ENCODE measurements around the gene GADD45B. TPM values are rescaled to one million over a fixed set of nuclear protein-coding genes. Genes with fewer than 3 reads are reported as not detected.
A peak's percentile ranks its signal among the peaks of the same experiment; 100 is the strongest.

Gene GADD45B
- total and polyA plus RNA-seq, 2 of the 4 experiments (the other 2 are of a cell fraction), result 30.1 to 106 TPM

DNA sequence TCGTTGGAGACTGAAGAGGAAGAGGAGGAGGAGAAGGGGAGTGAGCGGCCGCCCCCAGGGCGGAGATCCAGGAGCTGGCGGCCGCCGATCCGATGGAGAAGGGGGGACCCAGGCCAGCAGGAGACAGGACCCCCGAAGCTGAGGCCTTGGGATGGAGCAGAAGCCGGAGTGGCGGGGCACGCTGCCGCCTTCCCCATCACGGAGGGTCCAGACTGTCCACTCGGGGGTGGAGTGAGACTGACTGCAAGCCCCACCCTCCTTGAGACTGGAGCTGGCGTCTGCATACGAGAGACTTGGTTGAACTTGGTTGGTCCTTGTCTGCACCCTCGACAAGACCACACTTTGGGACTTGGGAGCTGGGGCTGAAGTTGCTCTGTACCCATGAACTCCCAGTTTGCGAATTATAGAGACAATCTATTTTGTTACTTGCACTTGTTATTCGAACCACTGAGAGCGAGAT lies 1.8 kb downstream of the GADD45B start:
- H3K56ac ChIP-seq (ENCODE audit: extremely low read depth, insufficient read depth, low read length), result peak overlapping the region; percentile 78
- H4K20me1 ChIP-seq (ENCODE audit: insufficient read depth, low read length), result peaks cover 36% of the 10 kb centered on the region
- peak overlapping the region; percentile 87 for H3K9ac ChIP-seq (ENCODE audit: low read depth, low read length)
- peak overlapping the region; percentile 83 for H3K4ac ChIP-seq (ENCODE audit: low read depth, low read length)
- peak overlapping the region; percentile 76 for H3K27ac ChIP-seq (ENCODE audit: insufficient read depth, low read length)
- in situ Hi-C loops (cut with MboI; ENCODE audit: low sequenced_read_pairs) (loop anchor here (5.0 kb wide), 1 partner anchor 60 kb away; no protein-coding TSS in a partner anchor), dilution Hi-C loops (cut with HindIII; ENCODE audit: low sequenced_read_pairs, unreplicated experiment) (no loop called here), intact Hi-C loops (cut with micrococcal nuclease) (loop anchor here (10.0 kb wide), 1 partner anchor 267 kb away; the partner anchor contains the start of gene SLC39A3)
- H2BK120ac ChIP-seq (ENCODE audit: low read depth, low read length), result peak overlapping the region; percentile 5; the same call in 1 of the 2 replicates
- H2BK20ac ChIP-seq (ENCODE audit: low read depth, low read length), result no peak overlapping the region
- peak overlapping the region; percentile 85 for H3K4me2 ChIP-seq (ENCODE audit: low read depth, low read length)
- H2BK5ac ChIP-seq (ENCODE audit: low read depth, low read length, poor library complexity, severe bottlenecking), result peak overlapping the region; percentile 85
- peak overlapping the region; percentile 71 for H2AFZ ChIP-seq (replicated peaks; ENCODE audit: low read length, poor library complexity)
- H3K14ac ChIP-seq (replicated peaks; ENCODE audit: low read depth, low read length), result peak overlapping the region; percentile 92
- peak overlapping the region; percentile 84 for H3K4me3 ChIP-seq (ENCODE audit: insufficient read depth, low read depth, low read length)
- TF ChIP-seq CHD1 (IDR thresholded peaks at IDR 0.05; ENCODE audit: low read depth, low read length), result peak; percentile 65
- 0 out of 2 replicates have a peak, but pooled peaks have one; percentile 4 for TF ChIP-seq MXI1 (IDR thresholded peaks at IDR 0.05; ENCODE audit: borderline replicate concordance, low read depth, low read length)
- no peak for TF ChIP-seq RFX5 (IDR thresholded peaks at IDR 0.05; ENCODE audit: low read depth, low read length)
- TF ChIP-seq MAZ (IDR thresholded peaks at IDR 0.05; ENCODE audit: borderline replicate concordance, low read depth, low read length), result no peak
- TF ChIP-seq, protein P1, sequence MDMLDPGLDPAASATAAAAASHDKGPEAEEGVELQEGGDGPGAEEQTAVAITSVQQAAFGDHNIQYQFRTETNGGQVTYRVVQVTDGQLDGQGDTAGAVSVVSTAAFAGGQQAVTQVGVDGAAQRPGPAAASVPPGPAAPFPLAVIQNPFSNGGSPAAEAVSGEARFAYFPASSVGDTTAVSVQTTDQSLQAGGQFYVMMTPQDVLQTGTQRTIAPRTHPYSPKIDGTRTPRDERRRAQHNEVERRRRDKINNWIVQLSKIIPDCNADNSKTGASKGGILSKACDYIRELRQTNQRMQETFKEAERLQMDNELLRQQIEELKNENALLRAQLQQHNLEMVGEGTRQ (IDR thresholded peaks at IDR 0.05; ENCODE audit: low read depth, low read length), result peak; percentile 31; the same call in 1 of the 2 replicates
- DNase-seq, result peak; percentile 49
- CTCF ChIA-PET, result interaction anchor here (0.5 to 1.3 kb wide), 4 partner anchors 133 to 447 kb away, joined by 3 to 7 read pairs (median 4); no protein-coding TSS in a partner anchor
- peak overlapping the region; percentile 31; the same call in 1 of the 2 replicates for H2AK5ac ChIP-seq (ENCODE audit: low read depth, low read length)
- peak overlapping the region; percentile 75 for H3K23ac ChIP-seq (ENCODE audit: low read depth, low read length)
- no TSS peak for BruUV-seq (replicated peaks)
- H4K8ac ChIP-seq (ENCODE audit: low read depth in 2 of 2, low read length in 2 of 2), result peak overlapping the region in 1 of 2 experiments; percentile 66; a peak in 2 of 4 replicates
- no peak for ATAC-seq (ENCODE audit: low read depth)
- peaks cover 0 to 19% of the 10 kb centered on the region in 2 experiments; a peak in 1 of 4 replicates for H3K79me1 ChIP-seq (ENCODE audit: low read depth in 1 of 2, low read length in 2 of 2)
- peaks cover 4% of the 10 kb centered on the region; the same call in 1 of the 2 replicates for H3K4me1 ChIP-seq (ENCODE audit: control insufficient read depth, insufficient read depth, low read length)
- H3K9me3 ChIP-seq (ENCODE audit: control insufficient read depth, insufficient read depth, low read length), result peaks cover 6% of the 10 kb centered on the region
- peak overlapping the region; percentile 38 for H2AK9ac ChIP-seq (replicated peaks; ENCODE audit: low read depth, low read length, poor library complexity)
- peak overlapping the region; percentile 25 for H4K91ac ChIP-seq (ENCODE audit: insufficient read depth, low read depth, low read length)
- peak overlapping the region; percentile 25; the same call in 1 of the 2 replicates for H3K18ac ChIP-seq (ENCODE audit: low read depth, low read length)
- 22% methylated on average over 10 of the region's 21 CpGs; no CpG with 5 or more reads in 1 of the 2 experiments for WGBS, 2 experiments (ENCODE audit: extremely low coverage in 2 of 2, insufficient read length in 1 of 2)
- H3K27me3 ChIP-seq (ENCODE audit: control insufficient read depth, insufficient read depth, low read length), result no peaks in the 10 kb centered on the region
- peaks cover 4% of the 10 kb centered on the region; the same call in 1 of the 2 replicates for H3K36me3 ChIP-seq (ENCODE audit: control insufficient read depth, insufficient read depth, low read length)
- H2BK15ac ChIP-seq (ENCODE audit: low read depth, low read length), result 0 out of 3 replicates have a peak overlapping the region, but pooled peaks have one; percentile 34
- H4K5ac ChIP-seq (ENCODE audit: low read depth, low read length), result peak overlapping the region; percentile 3; the same call in 1 of the 2 replicates
- no peaks in the 10 kb centered on the region for H3K9me1 ChIP-seq (ENCODE audit: insufficient read depth, low read length)
- POLR2A ChIA-PET (ENCODE audit: unreplicated experiment), result interaction anchor here (0.6 to 3.3 kb wide), 4 partner anchors 10 to 101 kb away, joined by 3 to 63 read pairs (median 4); no protein-coding TSS in a partner anchor

Measured in IMR-90 (cell line).